H1 (cell line): ENCODE data around the gene LRP5. TPM values are rescaled to one million over a fixed set of nuclear protein-coding genes. Genes with fewer than 3 reads are reported as not detected.

ENCODE experiments used
- CHD7 ChIP-seq: fragments of 300-600 bp; sonication (generic); IDR thresholded peaks from 2 replicates; pipeline ENCODE4 v1.7.1; 2012; ENCODE audit warnings: low read length, moderate library complexity, mild to moderate bottlenecking, inconsistent platforms; ENCODE audit not compliant: insufficient replicate concordance
- SIX5 ChIP-seq: IDR thresholded peaks from 2 replicates; pipeline ENCODE4 v1.6.1; 2011; ENCODE audit warnings: mild to moderate bottlenecking, low read depth, low read length
- polyA plus RNA-seq, 7 experiments: library from polyadenylated mRNA; depleted of rRNA in 3 of 7; stranded (reverse) in 5 of 7; unstranded in 2 of 7; fragments of >200 nt in 5 of 7; fragments of 200-250 nt in 2 of 7; gene quantifications; 1 replicate in 5 of 7; 2 replicates in 1 of 7; 4 replicates in 1 of 7; pipeline versions ENCODE4 v1.2.1 to v1.2.3, GENCODE V29; 2011 to 2013; ENCODE audit warnings: missing spikeins in 2 of 7, mixed read lengths in 2 of 7
- total RNA-seq: library from RNA; stranded (reverse); fragmentation: NEBNext Ultra II Directional; extraction: Animal tissue kit (Norgen Biotek cat#: 25700); gene quantifications from 2 replicates; pipeline ENCODE4 v1.2.1, GENCODE V29; 2021

LRP5 gene
- total and polyA plus RNA-seq, 2 of the 8 experiments (the other 6 are each of a cell fraction or from before 2014, with no cell fraction given), result 19.0 to 38.9 TPM

- TF ChIP-seq CHD7, result no peak
- no peak for TF ChIP-seq SIX5
Measured at GRCh38 chr11:68449951-68450350, 137.6 kb downstream of the LRP5 start (continued).
